AG04449 (cell line): ENCODE measurements around the gene NF1.
"Not testable (repeated sequence)": the region's sequence is repeated elsewhere in the genome, so short reads cannot be mapped to it uniquely, and the experiment has no call there.

Experiments used
- CTCF ChIA-PET: fragments of 350-600 bp; formaldehyde crosslinking; extraction: SDS; loops from one replicate; lab custom pipeline; 2021; ENCODE audit warnings: antibody characterized with exemption; lab: Yijun Ruan, JAX
- POLR2A ChIA-PET: fragments of 400-600, 350-600 bp; formaldehyde crosslinking; extraction: SDS; loops from one replicate; lab custom pipeline; 2020; ENCODE audit warnings: antibody characterized with exemption, inconsistent platforms; lab: Yijun Ruan, JAX
- DNase-seq: peaks from one replicate; pipeline ENCODE4 v3.0.0-alpha.2; 2010; ENCODE audit warnings: low read depth, low spot score
- H3K4me3 ChIP-seq: 2 replicates; pipeline ENCODE4 v1.5.1; 2011; ENCODE audit warnings: low read depth, mild to moderate bottlenecking, control low read depth, low read length
- CTCF ChIP-seq: IDR thresholded peaks from one replicate; pipeline ENCODE4 v1.5.1; 2011; ENCODE audit warnings: mild to moderate bottlenecking, moderate library complexity, low read length, control low read depth, inconsistent platforms; ENCODE audit not compliant: insufficient read depth; ENCODE audit errors: missing control alignments

Gene NF1

DNA sequence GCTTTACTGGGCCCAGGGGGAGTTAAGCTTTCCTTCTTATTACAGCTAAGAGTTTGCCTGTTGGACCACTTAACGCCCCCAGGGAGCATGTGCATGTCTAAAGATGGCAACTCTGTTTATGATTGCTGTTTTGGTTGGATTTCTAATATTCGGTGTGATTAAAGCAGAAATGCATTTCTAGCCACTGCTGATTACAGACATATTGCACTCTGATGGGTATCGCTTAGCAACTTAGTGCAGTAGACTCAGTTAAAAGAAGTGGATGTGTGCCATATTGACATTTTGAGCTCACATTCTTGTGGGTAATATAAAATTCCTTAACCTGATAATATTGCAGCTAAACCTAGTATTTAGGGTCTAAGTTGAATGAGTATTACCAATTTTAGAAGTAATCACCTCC is 4.2 kb downstream of the NF1 start:
- DNase-seq: no peak
- ChIA-PET POLR2A (no interaction called here), CTCF (interaction anchor here (0.6 kb wide), 1 partner anchor 143 kb away, joined by 3 read pairs; no protein-coding TSS in a partner anchor)
- TF ChIP-seq CTCF: no peak
- H3K4me3 ChIP-seq: no peak overlapping the region

GRCh38 chr17:31100840-31101459 is 6.2 kb downstream of the NF1 start:
- no peak for TF ChIP-seq CTCF
- no peak for DNase-seq
- ChIA-PET POLR2A (no interaction called here), CTCF (interaction anchor here (1.2 kb wide), 1 partner anchor 116 kb away, joined by 3 read pairs; no protein-coding TSS in a partner anchor)
- no peak overlapping the region for H3K4me3 ChIP-seq

GRCh38 chr17:31101943-31102342 is 7.2 kb downstream of the NF1 start:
- no peak for DNase-seq
- POLR2A ChIA-PET: no interaction called here
- TF ChIP-seq CTCF: no peak

DNA sequence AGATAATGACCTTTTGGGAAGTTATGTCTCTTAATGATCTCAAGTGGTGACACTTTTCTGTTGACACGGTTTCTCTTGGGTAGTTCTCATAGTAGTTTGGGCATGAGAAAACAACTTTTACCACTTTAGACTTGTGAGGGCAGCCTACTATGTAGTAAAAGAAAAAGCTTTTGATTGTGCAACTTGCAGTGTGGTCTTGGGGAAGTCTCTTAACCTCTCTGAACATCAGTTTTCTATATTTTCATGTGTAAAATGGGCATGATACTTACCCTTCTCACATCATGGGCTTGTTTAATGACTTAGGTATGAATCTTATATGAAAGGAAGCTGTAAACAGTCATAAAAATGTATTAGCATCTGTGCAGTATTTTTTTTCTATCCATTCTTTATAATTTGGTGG is 11.2 kb downstream of the NF1 start:
- ChIA-PET POLR2A (no interaction called here), CTCF (no interaction called here)
- no peak for DNase-seq
- no peak overlapping the region for H3K4me3 ChIP-seq
- TF ChIP-seq CTCF: no peak

More at GRCh38 chr17:31101943-31102342, 7.2 kb downstream of the NF1 start:
- CTCF ChIA-PET: interaction anchor here (1.2 kb wide), 1 partner anchor 115 kb away, joined by 3 read pairs; no protein-coding TSS in a partner anchor
- H3K4me3 ChIP-seq: no peak overlapping the region

DNA sequence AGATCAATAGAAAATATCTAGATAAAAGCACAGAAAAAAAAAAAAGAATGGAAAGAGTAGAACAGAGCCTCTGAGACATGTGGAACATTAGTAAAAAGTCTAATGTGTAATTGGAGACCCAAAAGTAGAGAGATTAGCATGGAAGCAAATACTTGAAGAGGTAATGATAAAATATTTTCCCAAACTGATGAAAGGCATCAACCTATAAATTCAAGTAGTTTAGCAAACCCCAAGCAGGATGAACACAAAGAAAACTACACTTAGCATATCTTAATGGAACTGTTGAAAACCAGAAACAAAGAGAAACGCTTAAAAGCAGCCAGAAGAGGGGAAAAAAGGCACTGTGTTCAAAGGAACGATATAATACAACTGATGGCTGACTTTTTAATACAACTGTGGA is 16.4 kb downstream of the NF1 start:
- no peak overlapping the region for H3K4me3 ChIP-seq
- no peak for TF ChIP-seq CTCF
- POLR2A ChIA-PET: no interaction called here
- CTCF ChIA-PET: no interaction called here
- no peak for DNase-seq

DNA sequence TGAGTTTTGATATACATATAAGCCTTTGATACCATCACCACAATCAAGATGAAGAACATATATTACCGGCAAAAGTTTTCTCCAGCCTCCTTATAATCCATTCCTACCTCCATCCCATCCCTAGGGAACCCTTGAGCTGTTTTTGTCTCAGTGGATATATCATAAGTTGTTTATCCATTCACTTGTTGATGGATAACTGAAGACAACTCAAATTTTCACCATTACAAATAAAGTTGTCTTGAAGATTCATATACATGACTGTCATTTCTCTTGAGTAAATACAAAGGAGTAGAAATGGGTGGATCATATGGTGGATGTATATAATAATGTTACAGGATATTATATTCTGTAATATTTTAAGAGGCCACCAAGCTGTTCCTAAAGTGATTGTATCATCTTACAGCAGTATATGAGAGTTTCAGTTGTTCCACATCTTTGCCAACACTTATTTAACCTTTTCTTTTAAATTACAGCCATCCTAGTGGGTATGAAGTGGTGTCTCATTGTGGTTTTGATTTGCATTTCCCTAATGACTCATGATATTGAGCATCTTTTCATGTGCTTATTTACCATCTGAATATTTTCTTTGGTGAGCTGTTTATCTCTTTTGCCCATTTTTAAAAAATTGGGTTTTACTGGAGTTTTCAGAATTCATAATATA is 17.4 kb downstream of the NF1 start:
- H3K4me3 ChIP-seq: no peak overlapping the region
- ChIA-PET POLR2A (no interaction called here), CTCF (no interaction called here)
- no peak for TF ChIP-seq CTCF
- DNase-seq: no peak

DNA sequence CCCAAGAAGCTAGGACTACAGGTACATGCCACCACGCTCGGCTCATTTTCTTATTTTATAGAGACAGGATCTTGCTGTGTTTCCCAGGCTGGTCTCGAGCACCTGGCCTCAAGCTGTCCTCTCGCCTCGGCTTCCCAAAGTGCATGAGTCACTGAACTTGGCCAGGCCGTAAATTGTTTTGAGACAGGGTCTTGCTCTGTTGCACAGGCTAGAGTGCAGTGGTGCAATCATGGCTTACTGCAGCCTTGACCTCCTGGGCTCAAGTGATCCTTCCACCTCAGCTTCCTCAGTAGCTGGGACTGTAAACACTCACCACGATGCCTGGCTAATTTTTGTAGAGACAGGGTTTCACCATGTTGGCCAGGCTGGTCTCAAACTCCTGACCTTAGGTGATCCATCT is 18.6 kb downstream of the NF1 start:
- POLR2A ChIA-PET, CTCF ChIA-PET, H3K4me3 ChIP-seq, DNase-seq: not testable (repeated sequence)
